GM19099 (cell line): ENCODE measurements around the gene ADNP.

Experiments used
- POLR2A ChIP-seq: IDR thresholded peaks from 3 replicates; pipeline ENCODE4 v1.6.1; 2011; ENCODE audit warnings: low read depth; ENCODE audit not compliant: insufficient read length; ENCODE audit errors: extremely low read depth

Gene ADNP

GRCh38 chr20:50891138-50891537 lies 40.1 kb downstream of the ADNP start:
- peak; percentile 15 for TF ChIP-seq POLR2A

GRCh38 chr20:50887576-50887975 lies 43.7 kb downstream of the ADNP start:
- no peak for TF ChIP-seq POLR2A

GRCh38 chr20:50886184-50886790 lies 45.0 kb downstream of the ADNP start:
- TF ChIP-seq POLR2A: peak; percentile 13

- no peak for TF ChIP-seq POLR2A
Observed at GRCh38 chr20:50885781-50886180, 45.5 kb downstream of the ADNP start.

- no peak for TF ChIP-seq POLR2A
Observed at GRCh38 chr20:50885068-50885467, 46.2 kb downstream of the ADNP start.

GRCh38 chr20:50883856-50884255 lies 47.4 kb downstream of the ADNP start:
- no peak for TF ChIP-seq POLR2A

- no peak for TF ChIP-seq POLR2A
Observed at GRCh38 chr20:50879649-50880550, 51.3 kb downstream of the ADNP start.

GRCh38 chr20:50877232-50877743 lies 53.9 kb downstream of the ADNP start:
- TF ChIP-seq POLR2A: no peak

GRCh38 chr20:50876816-50877215 lies 54.4 kb downstream of the ADNP start:
- TF ChIP-seq POLR2A: no peak

- TF ChIP-seq POLR2A: no peak
Observed at GRCh38 chr20:50876063-50876685, 55.1 kb downstream of the ADNP start.

GRCh38 chr20:50874758-50875665 lies 56.2 kb downstream of the ADNP start:
- no peak for TF ChIP-seq POLR2A

- no peak for TF ChIP-seq POLR2A
Observed at GRCh38 chr20:50874111-50874757, 57.0 kb downstream of the ADNP start.

- TF ChIP-seq POLR2A: no peak
Observed at GRCh38 chr20:50873585-50873984, 57.7 kb downstream of the ADNP start.
